ENCODE data around the gene SSRP1.
A peak's percentile ranks its signal among the peaks of the same experiment; 100 is the strongest.

Gene SSRP1

GRCh38 chr11:57278721-57279095 lies 57.0 kb downstream of the SSRP1 start:
- Histone ChIP-seq H3K9ac (peak overlapping the region in 1 of 11 experiments; percentile 31; a peak in 1 of 22 replicates), H3K36me3 (no peaks in the 10 kb centered on the region), H3K4me1 (peaks cover 0 to 27% (median 12%) of the 10 kb centered on the region in 10 experiments; a peak in 13 of 20 replicates), H4K20me1 (no peaks in the 10 kb centered on the region), H3K4me3 (no peak overlapping the region), H3K9me3 (replicated peaks in 1 of 11) (peaks cover 3 to 12% (median 4%) of the 10 kb centered on the region in 11 experiments; a peak in 17 of 22 replicates), H3K27ac (peak overlapping the region in 4 of 11 experiments; percentile 1 to 72 (median 55); a peak in 4 of 22 replicates), H3K4me2 (peak overlapping the region in 3 of 11 experiments; percentile 48 to 76 (median 68); a peak in 5 of 22 replicates), H3K27me3 (no peaks in the 10 kb centered on the region)
- TF ChIP-seq Cebpa-rat (IDR thresholded peaks at IDR 0.05) = no peak

- H3K4me2 ChIP-seq = peak overlapping the region in 10 of 11 experiments; percentile 0 to 76 (median 26); a peak in 13 of 22 replicates
- peak overlapping the region in 3 of 11 experiments; percentile 1 to 51 (median 31); a peak in 5 of 22 replicates for H3K9ac ChIP-seq
- peaks cover 9 to 18% (median 10%) of the 10 kb centered on the region in 11 experiments; a peak in 20 of 22 replicates for H3K9me3 ChIP-seq (replicated peaks in 1 of 11)
- H3K4me1 ChIP-seq = peaks cover 0 to 27% (median 12%) of the 10 kb centered on the region in 10 experiments; a peak in 13 of 20 replicates
- no peaks in the 10 kb centered on the region for H3K27me3 ChIP-seq
- no peak overlapping the region for H3K4me3 ChIP-seq
- H4K20me1 ChIP-seq = no peaks in the 10 kb centered on the region
- no peak for TF ChIP-seq Cebpa-rat (IDR thresholded peaks at IDR 0.05)
- H3K27ac ChIP-seq = peak overlapping the region in 6 of 11 experiments; percentile 1 to 72 (median 30); a peak in 8 of 22 replicates
- no peaks in the 10 kb centered on the region for H3K36me3 ChIP-seq
Measured at GRCh38 chr11:57277845-57278720, 57.6 kb downstream of the SSRP1 start.

- H3K4me2 ChIP-seq = peak overlapping the region in 5 of 11 experiments; percentile 15 to 76 (median 48); a peak in 8 of 22 replicates
- H3K27ac ChIP-seq = no peak overlapping the region
Measured at GRCh38 chr11:57276971-57277675, 58.6 kb downstream of the SSRP1 start.

GRCh38 chr11:57276169-57276970 lies 59.3 kb downstream of the SSRP1 start:
- Histone ChIP-seq H4K20me1 (no peaks in the 10 kb centered on the region), H3K27ac (no peak overlapping the region), H3K27me3 (no peaks in the 10 kb centered on the region), H3K9me3 (replicated peaks in 1 of 11) (peaks cover 10 to 19% (median 13%) of the 10 kb centered on the region in 11 experiments; a peak in 20 of 22 replicates), H3K4me1 (peaks cover 0 to 27% (median 12%) of the 10 kb centered on the region in 10 experiments; a peak in 13 of 20 replicates), H3K9ac (no peak overlapping the region), H3K4me2 (peak overlapping the region in 2 of 11 experiments; percentile 68 to 76; a peak in 2 of 22 replicates), H3K4me3 (no peak overlapping the region), H3K36me3 (no peaks in the 10 kb centered on the region)
- TF ChIP-seq Cebpa-rat (IDR thresholded peaks at IDR 0.05) = no peak

More at GRCh38 chr11:57276971-57277675, 58.6 kb downstream of the SSRP1 start:
- Histone ChIP-seq H4K20me1 (no peaks in the 10 kb centered on the region), H3K4me3 (no peak overlapping the region), H3K9ac (no peak overlapping the region), H3K9me3 (replicated peaks in 1 of 11) (peaks cover 10 to 22% (median 13%) of the 10 kb centered on the region in 11 experiments; a peak in 20 of 22 replicates), H3K36me3 (no peaks in the 10 kb centered on the region), H3K27me3 (no peaks in the 10 kb centered on the region), H3K4me1 (peaks cover 0 to 27% (median 12%) of the 10 kb centered on the region in 10 experiments; a peak in 13 of 20 replicates)
- TF ChIP-seq Cebpa-rat (IDR thresholded peaks at IDR 0.05) = peak in 3 of 11 experiments; percentile 20 to 52 (median 24); a peak in 2 of 22 replicates

Measured in BLaER1 treated with 17β-estradiol and CSF1 and Interleukin-3, amounts not matched to agents 10 nM and 100 nM (cell line).